HG03378 (cell line): ENCODE measurements around the gene HIGD2A.

ENCODE experiments used
- ATAC-seq: cut with Tn5 transposase; IDR thresholded peaks from one replicate; pipeline ENCODE4 v1.9.1; 2021; ENCODE audit warnings: mild to moderate bottlenecking, moderate library complexity; ENCODE audit not compliant: unreplicated experiment

Gene HIGD2A, protein sequence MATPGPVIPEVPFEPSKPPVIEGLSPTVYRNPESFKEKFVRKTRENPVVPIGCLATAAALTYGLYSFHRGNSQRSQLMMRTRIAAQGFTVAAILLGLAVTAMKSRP

DNA sequence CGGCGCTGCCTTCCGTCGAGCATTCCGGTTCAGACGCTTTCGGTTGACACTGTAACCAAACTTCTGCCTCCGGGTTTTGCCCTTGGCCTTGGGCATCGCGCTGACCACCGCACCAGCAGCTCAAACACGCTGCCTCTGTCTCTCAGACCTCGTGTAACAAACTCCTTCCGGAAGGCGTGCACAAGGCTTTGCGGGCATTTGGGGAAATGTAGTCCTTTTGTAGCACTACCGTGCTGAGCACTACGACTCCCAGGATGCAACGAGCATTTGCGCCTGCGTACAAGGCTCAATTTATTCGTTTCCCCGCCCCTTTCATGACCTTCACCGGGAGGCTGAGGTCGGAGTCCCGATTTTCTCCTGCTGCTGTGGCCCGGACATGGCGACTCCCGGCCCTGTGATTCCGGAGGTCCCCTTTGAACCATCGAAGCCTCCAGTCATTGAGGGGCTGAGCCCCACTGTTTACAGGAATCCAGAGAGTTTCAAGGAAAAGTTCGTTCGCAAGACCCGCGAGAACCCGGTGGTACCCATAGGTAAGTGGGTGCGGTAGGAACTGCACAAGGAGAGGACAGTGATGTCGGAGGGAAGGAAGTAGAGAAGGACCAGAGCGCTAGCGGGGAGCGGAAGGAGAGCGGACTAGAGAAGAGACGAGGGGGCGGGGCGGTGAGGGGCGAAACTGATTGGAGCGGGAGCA is at the start of gene HIGD2A, which contains the start of gene NOP16:
HIGD2A (plus strand) TSS at position 308 of the 691 bp plus-strand sequence; CDS start at position 377, 69 bp downstream.
NOP16 (minus strand) TSS at position 155 of the 691 bp plus-strand sequence; CDS start at position 96, 59 bp downstream.
- peak; percentile 74 for ATAC-seq

DNA sequence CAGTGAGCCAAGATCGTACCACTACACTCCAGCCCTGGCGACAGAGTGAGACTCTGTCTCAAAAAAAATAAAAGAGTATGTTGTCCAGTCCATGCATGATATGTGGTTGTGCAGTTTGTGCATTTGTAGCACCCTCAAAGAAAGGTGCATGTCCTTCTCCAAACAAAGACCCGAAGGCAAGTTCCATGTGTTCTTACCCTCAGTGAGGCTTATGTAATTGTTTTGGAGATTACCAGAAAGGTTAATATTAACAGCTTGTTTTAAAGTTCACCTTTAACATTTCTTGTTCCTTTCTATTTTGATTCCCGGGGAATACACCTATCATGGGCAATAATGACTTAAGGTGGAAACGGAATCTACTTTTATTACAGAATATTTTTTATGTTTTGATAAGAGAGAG is 49.2 kb upstream of the HIGD2A start:
- no peak for ATAC-seq

DNA sequence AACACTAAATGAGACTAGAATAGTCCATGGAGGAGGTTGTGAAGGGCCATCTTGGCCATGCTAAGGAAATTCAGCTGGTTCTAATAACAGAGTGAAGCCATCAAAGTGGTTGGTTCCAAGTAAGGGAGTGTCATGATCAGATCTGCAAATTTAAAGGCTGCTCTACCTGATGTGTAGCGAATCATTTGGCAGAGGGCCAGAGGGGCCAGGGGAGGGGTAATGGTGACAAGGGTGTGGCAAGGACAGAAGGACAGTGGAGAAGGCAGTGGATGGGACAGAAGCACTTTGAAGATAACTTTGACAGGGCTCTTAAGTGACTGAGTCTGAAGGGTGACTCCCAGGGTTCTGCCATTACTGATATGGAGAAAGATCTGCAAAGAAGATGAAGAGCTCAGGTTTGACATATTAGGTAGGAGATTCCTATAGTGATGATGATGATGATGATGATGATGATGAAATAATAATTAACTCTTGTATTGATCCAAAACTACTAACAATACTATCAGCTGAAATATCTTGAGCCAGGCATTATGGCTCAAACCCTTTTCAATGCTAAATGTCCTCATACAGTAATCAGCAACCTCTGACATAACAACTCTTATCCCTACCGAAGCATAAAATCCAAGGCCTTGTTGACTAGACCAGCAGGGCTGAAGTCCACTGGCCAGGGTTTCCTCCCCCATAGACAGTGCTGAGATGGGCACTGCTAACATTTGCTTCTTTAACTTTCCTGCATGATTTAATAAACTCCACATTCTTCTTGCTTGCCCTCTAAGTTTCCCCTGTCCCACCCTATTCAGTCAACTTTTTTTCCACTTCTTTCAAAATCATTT is 47.0 kb upstream of the HIGD2A start:
- ATAC-seq = no peak

DNA sequence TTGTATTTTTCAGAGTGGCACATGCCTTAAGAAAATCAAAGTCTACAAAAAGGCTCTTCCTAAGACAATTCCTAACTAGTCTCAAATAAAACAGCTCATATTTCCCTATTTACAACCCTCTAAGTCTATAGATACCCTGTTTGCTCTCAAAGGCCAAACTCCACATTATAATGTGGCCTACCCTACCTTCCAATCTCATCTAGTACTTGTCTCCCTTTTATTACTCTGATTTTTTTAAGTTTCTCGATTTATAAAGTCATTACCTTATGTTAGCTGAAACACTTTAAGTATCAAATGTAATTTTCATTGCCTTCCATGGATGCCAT is 46.4 kb upstream of the HIGD2A start:
- ATAC-seq = no peak

DNA sequence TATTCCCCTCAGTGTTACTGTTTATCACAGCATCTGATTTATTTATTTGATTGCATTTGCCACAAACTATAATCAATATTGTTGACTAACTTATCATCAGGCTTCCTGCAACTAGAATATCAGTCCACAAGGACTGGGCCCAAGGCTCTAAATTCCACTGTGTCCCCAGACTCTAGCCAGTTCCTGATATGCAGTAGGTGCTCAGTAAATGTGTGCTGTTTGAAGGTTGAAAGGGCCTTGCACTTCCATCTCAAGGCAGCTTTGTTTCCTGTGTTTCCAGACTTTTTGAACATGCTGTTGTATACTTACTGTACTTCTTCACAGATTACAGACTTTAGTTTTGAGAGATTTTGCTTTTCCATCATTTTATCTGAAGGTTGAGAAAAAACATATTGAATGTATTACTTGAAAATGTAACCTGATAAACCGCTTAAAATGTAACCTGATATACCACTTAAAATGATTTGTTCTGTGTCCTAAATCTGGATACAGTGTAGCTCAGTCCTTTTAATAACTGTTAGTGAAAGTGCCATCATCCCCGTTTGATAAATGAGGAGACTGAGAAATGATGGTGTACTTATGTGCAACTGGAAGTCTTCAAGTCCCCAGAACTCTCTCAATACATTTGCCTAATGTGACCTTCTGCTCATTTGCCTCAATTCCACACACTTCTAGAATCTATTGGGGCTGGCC is 45.6 kb upstream of the HIGD2A start:
- no peak for ATAC-seq

DNA sequence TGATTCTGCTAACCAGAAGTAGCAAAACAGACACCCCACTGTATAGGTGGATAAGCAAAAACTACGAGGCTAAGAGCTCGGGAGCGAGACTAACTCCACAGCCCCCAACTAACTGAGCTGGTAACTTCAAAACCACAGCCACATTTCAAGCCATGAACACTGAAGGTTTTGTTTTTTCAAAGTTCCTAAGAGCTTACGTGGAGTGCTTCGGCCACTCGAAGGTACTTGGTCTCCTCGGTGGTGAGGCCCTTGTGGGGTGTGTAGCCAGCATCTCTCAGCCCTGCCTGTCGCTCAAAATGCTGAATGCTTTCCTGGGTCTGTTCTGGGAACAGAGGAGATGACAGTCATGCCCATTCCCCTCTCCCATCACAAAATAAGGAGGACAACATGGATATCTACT is 38.1 kb upstream of the HIGD2A start:
- no peak for ATAC-seq

DNA sequence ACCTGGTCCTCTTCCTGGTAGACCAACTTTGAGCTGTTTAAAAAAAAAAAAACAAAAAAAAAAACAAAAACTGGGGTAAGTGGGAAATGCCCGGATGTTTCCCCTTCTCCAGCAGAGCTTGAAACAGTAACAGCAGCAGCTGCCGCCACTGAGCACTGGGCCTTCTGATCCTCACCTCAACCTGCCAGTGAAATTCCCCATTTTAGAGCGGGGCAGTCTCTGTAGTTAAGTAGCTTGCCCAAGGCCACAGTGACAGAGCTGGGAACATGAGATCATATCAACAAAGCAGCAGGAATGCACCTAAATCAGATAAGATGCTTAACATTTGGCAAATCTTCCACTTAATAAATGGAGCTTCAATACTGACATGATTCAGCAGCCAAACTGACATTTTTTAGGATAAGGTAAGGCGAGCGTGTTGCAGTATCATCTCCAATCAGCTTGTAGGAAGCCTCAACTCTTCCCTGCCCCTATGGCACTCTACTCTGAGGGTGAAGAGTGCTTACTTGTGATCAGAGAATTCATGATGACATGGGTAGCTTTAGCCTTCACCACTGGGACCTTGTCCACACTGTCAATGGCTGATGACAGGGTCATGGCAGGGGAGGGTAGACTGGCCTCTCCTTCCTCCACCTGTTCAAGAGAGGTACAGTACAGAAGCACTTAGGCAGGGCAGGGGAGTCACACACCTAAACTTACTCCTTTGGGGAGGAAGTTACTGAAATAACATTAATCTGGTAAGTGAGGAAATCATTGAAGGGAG is 36.3 kb upstream of the HIGD2A start:
- ATAC-seq = no peak

DNA sequence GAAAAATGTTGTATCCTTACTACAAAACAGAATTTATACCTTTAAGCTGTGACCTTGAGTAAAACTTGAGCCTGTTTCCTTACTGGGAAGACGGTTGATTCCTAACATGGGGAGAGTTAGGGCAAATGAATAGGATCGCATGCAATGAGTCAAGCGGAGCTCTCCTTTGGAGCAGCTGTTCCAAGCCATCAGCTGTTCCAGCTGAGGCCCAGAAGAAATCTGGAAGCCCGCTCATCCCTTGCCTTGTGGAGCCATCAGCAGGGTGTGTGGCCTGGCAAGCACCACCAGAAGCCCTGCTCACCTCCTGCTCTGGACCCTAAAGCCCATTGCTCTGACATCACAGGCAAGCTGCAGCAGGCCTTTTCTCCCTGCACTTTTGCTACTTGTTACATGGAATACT is 35.0 kb upstream of the HIGD2A start:
- ATAC-seq = no peak

DNA sequence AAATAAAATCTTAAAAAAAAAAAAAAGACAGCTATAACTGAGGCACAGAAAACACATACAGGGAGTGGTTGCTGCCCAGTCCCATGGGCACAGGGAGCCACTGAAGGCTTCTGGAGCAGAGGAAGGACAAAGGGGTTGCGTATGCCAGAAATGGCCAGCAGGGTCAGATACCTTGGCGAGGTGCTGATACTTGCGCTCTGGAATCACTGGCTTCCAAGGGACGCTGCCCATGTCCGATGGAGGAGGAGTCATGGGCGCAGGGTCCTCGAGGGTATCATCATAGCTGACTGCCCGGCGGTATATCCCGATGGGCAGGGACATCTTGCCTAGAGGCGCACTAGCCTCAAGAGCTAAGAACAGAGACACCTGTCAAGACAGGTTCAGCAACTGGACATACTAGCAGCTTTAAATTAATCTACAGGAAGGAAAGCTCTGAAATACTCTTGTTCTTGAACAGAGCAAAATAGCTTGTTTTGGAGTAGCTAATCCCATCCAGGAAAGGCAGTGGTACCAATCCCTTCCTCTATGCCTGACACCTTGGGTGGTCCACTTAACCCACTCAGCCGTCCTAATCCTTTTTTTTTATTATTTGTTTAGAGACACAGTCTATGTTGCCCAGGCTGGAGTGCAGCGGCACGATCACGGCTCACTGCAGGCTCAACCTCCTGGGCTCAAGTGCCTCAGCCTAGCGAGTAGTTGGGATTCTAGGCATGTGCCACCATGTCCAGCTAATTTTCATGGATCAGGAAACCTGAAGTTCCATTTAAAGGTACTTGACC is 33.0 kb upstream of the HIGD2A start:
- ATAC-seq = no peak

DNA sequence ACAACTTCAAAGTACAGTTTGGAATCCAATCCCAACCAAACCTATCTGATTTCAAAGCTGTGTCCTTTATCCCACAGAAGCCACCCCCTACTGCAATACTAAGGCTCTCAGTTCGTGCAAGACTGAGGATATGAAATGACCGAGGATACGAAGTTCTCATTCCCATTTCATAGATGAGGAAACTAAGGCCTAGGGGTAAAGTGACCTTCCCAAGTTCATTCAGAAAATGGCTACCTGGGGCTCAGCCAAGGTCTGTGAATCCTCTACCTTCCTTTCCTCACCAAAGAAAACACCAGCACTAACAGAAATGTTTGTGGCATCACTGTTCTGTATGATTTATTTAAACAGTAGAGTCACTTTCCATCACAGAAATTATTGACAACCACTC is 32.4 kb upstream of the HIGD2A start:
- ATAC-seq = no peak

DNA sequence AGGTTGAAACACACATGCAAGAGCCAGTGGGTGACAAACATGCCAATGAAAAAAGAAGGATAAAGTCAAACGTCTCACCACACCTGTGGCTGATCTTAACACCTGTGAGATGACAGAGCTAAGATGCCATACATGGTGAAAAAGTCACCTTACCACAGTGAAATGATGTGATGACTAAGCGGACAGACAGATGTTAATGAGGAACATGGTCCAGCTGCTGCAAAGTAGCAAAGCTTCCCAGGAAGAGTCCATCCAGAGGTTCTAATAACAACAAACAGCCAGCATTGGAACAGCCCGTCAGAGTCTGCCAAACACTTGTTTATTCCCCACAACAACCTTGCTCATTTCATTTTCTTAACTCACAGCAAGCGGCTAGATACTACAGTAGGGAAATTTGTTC is 28.9 kb upstream of the HIGD2A start:
- ATAC-seq = no peak

DNA sequence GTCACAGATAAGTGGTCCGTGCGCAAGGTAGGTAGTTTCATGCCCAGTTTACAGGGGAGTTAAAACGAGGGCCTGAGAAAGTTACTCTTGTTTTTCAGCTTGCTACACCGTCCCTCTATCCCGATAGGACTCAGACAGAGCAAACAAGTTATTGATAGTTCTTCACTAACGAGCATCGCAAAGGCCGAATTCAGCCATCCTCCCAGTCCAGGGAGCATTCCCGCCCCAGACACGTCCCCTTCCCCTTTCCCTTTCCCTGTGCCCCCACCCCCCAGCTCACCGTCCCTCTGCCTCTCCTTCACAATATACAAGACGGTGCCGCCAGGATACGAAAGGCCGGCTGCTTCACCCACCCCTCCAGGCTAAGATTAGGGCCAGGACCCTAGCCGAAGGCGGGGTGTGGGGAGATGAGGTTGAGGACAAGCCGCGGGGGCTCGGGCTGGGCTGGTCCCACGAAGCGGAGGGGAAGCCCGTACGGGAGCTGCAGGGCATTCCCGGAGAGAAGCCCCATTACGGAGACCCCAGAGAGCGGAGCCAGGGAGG is 27.6 kb upstream of the HIGD2A start:
- ATAC-seq = no peak

DNA sequence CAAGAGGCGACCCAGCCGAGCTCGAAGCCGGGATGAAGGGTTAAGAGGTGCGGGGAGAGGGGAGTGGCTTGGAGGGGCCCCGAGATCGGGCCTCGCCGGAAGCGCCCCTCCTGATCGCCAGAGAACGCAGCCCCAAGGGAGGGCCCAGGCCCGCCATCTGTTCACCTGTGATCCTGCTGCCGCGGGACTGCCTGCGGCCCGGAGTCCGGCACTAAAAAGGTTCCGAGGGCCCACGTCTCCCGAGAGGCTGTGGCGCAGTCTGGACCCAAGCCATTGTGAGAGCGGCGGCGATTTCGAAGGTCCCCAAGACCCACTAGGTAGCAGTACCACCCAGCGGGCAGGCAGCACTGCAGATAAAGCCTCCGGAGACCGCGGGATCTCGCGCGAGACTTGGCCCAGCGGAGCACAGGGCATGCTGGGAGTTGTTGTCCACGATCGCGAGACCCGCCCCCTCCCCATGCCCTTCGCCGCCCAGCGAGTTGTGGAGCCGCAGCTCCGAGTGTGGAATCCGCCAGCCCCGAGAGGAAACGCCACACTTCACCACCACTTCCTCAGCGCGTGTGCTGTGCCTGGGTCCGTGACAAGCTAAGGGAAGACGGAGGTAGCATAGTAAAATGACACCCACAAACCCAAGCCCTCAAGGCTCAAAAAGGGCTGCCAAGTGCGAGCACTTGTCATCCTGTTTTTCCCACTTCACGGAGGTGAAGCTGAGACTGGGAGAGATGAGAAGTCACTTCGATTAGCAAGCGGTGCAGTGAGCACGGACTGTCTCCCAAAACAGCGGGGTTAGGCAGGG is 26.9 kb upstream of the HIGD2A start, which contains the start of gene KIAA1191:
KIAA1191 (minus strand) TSS at position 328 of the 796 bp plus-strand sequence. CDS start 2,256 bp downstream, outside the sequence.
- ATAC-seq = peak; percentile 86

DNA sequence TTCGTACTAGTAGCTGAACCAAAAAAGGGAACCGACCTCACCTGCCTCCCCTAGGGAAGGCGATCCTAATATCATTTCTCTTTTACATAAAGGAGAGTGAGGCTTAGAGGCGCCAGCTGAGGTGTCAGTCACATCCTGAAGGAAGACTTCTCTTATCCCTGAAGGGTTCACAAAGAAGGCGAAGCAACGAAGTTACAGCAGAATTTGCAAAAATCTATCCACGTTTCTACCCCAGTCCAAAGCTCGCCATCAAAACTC is 26.4 kb upstream of the HIGD2A start:
- ATAC-seq = peak; percentile 18

DNA sequence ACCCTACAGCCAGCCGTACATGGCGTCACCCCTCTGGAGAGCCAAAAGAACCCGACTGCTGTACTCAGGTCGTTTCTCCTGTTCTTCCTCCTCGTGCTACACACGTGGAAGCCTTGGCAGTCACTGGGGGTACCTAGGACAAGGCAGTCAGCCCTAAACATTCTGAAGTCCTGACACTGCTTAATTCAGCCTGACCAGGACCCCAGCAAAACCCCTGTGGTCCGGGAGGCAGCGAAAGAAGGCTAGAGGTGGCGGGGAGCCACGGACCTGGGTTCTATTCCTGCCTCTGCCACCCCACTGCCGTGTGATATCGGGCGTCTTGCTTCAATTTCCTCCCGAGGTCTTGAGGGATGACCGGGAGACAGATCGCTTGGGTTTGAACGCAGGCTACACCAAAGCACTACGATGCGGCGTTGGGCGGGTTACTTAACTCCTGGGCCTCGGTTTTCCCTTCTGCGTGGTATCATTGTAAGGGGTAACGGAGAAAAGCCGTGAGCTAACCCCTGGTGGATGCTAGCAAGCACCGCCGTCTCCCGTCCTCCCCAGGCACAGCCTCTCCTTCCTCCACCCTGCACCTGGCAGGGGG is 23.7 kb upstream of the HIGD2A start:
- ATAC-seq = no peak

DNA sequence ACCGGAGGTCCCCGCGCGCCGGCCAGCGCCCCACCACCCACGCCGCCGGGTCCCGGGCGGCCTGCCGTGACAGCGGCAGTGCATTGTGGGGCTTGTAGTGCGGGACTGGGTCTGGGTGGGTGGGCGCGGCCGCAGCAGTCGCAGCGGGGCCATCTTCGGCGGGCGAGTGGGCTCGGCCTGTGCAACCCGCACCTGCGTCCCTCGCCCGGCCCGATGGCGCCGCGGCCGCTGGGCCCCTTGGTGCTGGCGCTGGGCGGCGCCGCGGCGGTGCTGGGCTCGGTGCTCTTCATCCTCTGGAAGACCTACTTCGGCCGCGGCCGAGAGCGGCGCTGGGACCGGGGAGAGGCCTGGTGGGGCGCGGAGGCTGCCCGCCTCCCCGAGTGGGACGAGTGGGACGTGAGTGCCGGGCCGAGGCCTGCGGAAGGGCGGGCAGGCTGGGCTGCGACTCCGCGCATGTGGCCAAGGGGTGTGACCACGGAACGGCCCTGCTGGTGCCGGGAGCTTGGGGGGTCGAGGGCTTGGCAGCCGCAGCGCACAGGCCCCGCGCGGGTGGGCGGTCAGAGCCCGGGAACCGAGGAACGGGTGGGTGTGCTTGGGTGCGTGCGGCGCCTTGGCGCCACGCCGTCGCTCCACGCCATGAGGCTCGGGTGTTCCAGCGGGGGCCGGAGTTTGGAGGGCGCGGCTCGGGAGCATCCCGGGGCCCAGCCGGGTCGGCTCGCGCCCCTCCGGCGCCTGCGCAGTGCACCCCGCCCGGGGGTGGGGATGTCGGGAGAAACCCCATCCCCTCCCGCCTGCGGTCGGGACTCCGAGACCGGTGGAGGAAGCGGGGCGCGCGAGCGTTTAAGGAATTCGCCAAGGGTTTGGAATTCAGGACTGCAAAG is 23.0 kb upstream of the HIGD2A start, which contains the start of gene ARL10:
ARL10 (plus strand) TSS at position 137 of the 881 bp plus-strand sequence; CDS start at position 214, 77 bp downstream.
- ATAC-seq = no peak

DNA sequence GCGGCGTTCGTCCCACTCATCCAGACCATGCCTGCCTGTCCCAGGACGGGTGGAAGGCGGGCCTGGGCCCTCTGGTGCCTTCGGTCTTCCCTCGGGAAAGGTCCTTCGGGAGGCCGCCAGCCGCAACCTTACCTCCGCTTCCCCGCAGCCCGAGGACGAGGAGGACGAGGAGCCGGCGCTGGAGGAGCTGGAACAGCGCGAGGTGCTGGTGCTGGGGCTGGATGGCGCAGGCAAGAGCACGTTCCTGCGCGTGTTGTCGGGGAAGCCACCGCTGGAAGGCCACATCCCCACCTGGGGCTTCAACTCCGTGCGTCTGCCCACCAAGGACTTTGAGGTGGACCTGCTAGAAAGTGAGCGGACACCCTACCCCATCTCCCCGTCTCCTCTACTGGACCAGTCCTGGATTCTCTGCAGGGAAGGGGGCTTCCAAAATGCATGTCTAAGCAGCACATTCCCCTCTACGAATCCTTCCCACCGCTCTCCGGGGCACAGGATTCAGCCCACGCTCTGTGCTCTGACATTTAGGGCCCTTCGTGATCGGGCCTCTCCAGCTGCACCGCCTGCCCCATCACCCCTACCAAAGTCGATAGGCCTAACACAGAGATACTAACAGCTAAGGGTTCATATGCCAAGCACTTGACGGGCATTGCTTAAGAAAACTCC is 22.2 kb upstream of the HIGD2A start:
- ATAC-seq = no peak
